Activated T-cell treated with anti-CD3 and anti-CD28 coated beads, Interleukin-2, amount 50 U/mL, for 48 hours (primary cell): ENCODE data around the gene SUN2.

Source experiments
- DNase-seq, 2 experiments: peaks; one replicate each; pipeline ENCODE4 v3.0.0-alpha.2; 2020

The SUN2 gene

DNA sequence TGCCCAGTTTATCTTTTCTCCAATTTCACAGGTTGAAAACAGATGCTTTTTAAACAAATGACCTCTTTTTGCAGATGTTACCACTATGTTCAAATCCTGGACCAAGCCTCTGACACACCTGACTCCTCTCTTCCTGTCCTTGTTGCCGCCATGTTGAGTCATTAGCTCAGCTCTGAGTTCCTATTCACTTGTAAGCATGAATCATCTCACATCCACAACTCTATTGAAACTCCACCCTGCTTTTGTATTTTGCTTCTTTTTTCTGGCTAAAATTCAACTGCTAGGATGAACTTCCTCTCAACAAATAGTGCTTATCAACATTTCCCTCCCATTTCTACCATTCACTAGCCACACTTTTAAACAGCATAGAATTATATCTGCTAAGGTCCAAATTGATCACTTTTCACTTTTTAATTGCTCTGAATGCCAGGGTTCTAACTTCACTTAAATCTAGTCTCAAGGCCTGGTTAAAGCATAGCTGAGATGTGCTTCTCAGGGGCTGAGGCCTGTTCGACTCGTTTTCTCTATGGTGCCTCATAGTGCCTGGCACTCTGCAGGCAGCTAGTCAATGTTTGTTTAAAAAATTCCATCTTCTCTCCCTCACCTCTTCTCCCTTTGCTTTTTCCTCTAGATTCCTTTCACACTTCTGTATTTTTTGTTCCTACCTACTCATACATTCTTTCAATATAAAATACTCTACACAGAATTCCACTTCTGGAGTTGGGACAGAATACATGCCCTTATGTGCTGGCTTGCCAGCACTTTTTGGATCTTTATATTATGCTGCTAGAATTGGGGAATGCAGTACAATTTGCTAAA lies 59.0 kb downstream of the SUN2 start:
- DNase-seq, result peak in 1 of 2 experiments; percentile 53

DNA sequence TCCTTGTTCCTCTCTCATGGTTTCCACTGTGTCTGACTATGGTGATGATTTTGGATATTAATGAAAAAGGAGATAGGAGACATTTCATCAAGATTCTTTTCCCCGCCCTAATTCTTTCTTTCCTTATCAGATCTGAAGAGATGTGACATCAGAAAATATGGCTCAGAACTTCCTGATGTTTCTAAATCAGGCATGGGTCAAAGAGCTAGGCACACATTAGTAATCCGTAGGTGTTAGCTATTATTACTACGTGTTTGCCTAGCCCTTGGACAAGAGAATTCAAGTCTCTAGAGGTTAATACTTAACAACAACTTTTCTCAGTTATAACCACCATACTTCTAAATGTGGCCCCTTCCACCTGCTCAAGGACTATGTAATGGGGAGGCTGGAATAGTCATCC lies 60.9 kb downstream of the SUN2 start:
- DNase-seq, result no peak

GRCh38 chr22:38694049-38694448 lies 61.7 kb downstream of the SUN2 start:
- DNase-seq, result no peak

GRCh38 chr22:38689651-38690050 lies 66.1 kb downstream of the SUN2 start:
- no peak for DNase-seq

GRCh38 chr22:38685761-38686160 lies 70.0 kb downstream of the SUN2 start:
- DNase-seq, result no peak

- DNase-seq, result no peak
These were observed 70.9 kb downstream of the SUN2 start for GRCh38 chr22:38684895-38685294.
